ENCODE data around the gene NXT1.

NXT1 gene

DNA sequence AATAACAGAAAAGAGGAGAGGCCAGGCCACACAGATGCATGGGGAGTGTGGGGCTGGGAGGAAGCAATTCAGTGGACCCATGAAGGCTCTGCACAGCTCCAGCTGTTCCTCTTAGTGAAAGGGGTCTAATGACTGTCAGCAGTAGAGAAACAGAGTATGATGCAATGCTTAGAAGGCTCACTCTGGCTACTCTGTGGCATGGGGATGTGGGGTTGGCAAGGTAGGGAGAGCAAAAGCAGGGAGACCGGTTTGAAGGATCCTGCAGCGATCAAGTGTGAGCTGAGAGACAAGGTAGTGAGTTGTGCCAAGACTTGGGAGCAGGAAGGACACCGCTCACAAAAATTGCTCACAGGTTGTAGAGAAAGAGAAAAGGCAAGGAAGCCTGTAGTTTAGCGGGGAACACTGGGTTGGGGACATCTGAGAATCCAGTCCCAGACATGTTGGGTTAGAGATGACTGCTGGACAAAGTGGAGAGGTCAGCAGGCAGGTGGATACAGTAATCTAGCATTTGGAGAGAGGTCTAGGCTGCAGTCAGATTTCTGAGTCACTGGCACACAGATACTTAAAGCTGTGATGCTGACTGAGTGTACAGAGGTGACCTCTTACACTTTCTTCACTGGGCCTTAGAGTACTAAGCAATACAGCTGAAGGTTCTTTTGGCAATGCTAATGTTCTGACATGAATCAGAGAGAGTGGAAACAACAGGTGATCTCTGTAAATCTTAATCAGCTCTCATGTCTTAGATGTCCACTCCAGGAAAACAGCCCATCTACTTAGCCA lies 43.6 kb downstream of the NXT1 start:
- no peak for DNase-seq

- no peak for DNase-seq
Measured at GRCh38 chr20:23396950-23397627, 46.5 kb downstream of the NXT1 start.

DNA sequence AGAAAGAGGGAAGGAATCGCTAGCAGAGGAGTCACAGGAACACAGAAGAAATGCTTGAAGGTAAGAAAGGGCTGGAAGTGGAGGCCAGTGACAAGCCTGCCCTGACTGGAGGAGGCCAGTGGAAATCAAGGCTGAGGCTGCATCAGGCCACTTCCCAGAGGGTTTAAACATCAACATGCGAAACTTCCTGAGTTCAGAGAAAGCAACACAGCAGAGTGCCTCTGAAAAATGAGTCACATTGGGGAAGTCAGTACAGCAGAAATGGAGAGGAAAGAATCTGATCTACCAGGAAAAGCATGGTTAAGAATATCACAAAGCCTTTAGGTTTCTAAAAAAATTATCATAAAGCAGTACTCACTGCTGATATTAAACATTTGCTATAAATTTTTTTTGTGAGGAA lies 47.4 kb downstream of the NXT1 start:
- DNase-seq = peak; percentile 34

DNA sequence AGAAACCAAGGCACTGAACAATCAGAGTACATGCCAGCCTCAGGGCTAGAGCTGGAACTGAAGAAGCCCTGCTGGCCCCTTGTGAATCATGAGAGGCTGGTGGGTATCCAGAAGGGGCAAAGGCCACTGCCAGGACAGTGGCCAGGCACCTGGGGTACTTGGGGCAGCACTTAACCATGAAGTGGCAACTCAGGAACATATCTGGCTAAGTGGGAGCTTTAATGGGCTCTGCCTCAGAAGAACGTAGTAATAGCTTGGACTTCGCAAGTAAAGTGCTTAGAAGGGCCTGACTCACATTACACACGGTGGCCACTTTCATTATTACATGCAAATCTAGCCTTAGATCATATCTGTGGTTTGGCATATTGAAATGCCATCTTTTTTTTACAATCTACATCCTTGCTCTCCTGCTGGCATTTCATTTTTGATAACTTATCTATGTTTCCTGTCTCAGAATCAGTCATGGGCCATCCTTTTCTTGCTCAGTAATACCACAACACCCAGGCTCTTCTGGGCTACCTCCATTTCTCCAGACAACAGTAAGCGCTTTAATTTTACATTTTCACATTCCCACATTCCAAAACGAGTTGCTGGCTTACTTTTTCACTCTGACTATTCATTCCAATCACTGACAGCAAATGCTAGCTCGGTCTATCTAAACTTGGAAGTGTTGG lies 49.1 kb downstream of the NXT1 start:
- DNase-seq = peak; percentile 31

DNA sequence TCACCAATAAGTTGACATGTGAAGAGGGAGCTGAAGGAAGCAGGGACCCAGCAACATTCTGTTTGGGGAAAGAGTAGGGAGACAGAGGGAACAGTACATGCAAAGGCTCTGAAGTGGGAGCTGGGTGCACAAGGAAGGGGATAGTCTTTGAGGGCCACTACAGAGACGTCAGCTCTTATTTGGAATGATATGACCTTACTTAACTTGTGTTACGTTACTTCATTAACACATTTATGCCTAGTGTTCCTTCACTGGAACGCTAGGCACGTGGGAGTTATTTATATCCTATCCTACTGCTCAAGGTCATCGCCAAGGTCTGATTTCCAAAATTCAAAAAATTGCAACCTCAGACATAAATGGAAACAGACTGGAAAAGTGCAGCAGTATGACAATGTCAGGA lies 50.5 kb downstream of the NXT1 start:
- no peak for DNase-seq

- DNase-seq = no peak
Measured at GRCh38 chr20:23403751-23404150, 53.2 kb downstream of the NXT1 start.

DNA sequence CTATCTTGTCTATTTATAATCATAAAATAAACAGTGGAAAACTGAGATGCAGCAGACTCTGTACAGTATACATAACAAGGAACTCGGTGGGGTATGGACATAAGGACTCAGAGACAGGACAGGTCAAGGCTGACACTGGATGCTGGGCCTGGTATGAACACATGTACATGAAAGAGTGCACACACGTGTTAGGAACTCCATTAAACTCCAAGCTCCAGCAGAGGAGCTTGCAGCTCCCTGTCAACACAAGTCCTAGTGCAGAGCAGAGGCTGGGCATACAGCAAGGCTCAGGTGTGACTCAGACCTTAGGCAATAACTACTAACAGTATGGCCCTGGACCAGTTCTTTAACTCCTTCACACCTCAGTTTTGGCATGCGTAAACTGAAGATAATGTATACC lies 53.6 kb downstream of the NXT1 start:
- no peak for DNase-seq

Measured in fibroblast of skin of right quadriceps (primary cell).